Iris pigment epithelial cell (primary cell): ENCODE results near the gene OR56A4.
A peak's percentile ranks its signal among the peaks of the same experiment; 100 is the strongest.

ENCODE experiments used
- DNase-seq: peaks from one replicate; pipeline ENCODE4 v3.0.0-alpha.2; 2011; ENCODE audit warnings: low read depth

Gene OR56A4

GRCh38 chr11:6006846-6007245 lies at the start of gene OR56A4:
TSS of gene OR56A4 (minus strand) at chr11:6006946. CDS start at chr11:6002992, 3,954 bp downstream.
- DNase-seq, result no peak

GRCh38 chr11:6055569-6055968 lies 48.8 kb upstream of the OR56A4 start:
- no peak for DNase-seq

- DNase-seq, result no peak
Observed at GRCh38 chr11:6052374-6052773, 45.6 kb upstream of the OR56A4 start.

- DNase-seq, result no peak
Observed at GRCh38 chr11:6040874-6041273, 34.1 kb upstream of the OR56A4 start.

- no peak for DNase-seq
Observed at GRCh38 chr11:6030708-6031405, 24.1 kb upstream of the OR56A4 start, which contains the start of gene OR56A1. TSS of gene OR56A1 (minus strand) at chr11:6030758. CDS start at chr11:6027692, 3,066 bp downstream.

GRCh38 chr11:6027501-6027900 lies 20.8 kb upstream of the OR56A4 start:
- no peak for DNase-seq

- DNase-seq, result no peak
Observed at GRCh38 chr11:6025056-6025455, 18.3 kb upstream of the OR56A4 start.

GRCh38 chr11:6022956-6023355 lies 16.2 kb upstream of the OR56A4 start:
- DNase-seq, result peak; percentile 36

GRCh38 chr11:6013042-6013441 lies 6.3 kb upstream of the OR56A4 start:
- no peak for DNase-seq

- DNase-seq, result no peak
Observed at GRCh38 chr11:6012035-6012668, 5.4 kb upstream of the OR56A4 start.

- no peak for DNase-seq
Observed at GRCh38 chr11:6006395-6006794, 351 bp downstream of the OR56A4 start.

- no peak for DNase-seq
Observed at GRCh38 chr11:6002202-6002699, 4.5 kb downstream of the OR56A4 start.

GRCh38 chr11:5994791-5995190 lies 12.0 kb downstream of the OR56A4 start:
- no peak for DNase-seq

GRCh38 chr11:5992604-5993251 lies 14.0 kb downstream of the OR56A4 start:
- peak; percentile 30 for DNase-seq

- DNase-seq, result no peak
Observed at GRCh38 chr11:5992150-5992549, 14.6 kb downstream of the OR56A4 start.

- no peak for DNase-seq
Observed at GRCh38 chr11:5989203-5989602, 17.5 kb downstream of the OR56A4 start.

- no peak for DNase-seq
Observed at GRCh38 chr11:5986885-5987284, 19.9 kb downstream of the OR56A4 start, which contains the start of gene OR52L1. TSS of gene OR52L1 (minus strand) at chr11:5986985. CDS start at chr11:5986930, 55 bp downstream.

- no peak for DNase-seq
Observed at GRCh38 chr11:5983443-5983842, 23.3 kb downstream of the OR56A4 start.

GRCh38 chr11:5973530-5973929 lies 33.2 kb downstream of the OR56A4 start:
- DNase-seq, result no peak

- no peak for DNase-seq
Observed at GRCh38 chr11:5968394-5968793, 38.4 kb downstream of the OR56A4 start, which contains the start of gene OR56A5. TSS of gene OR56A5 (minus strand) at chr11:5968494. CDS start at chr11:5968494, 0 bp downstream.

- no peak for DNase-seq
Observed at GRCh38 chr11:5967708-5968107, 39.0 kb downstream of the OR56A4 start.

GRCh38 chr11:5966958-5967357 lies 39.8 kb downstream of the OR56A4 start:
- no peak for DNase-seq
